ES-I3 (cell line): ENCODE data around the gene HSFX3.
"Not testable (repeated sequence)": the region's sequence is repeated elsewhere in the genome, so short reads cannot be mapped to it uniquely, and the experiment has no call there.

Experiments used
- H3K36me3 ChIP-seq: 2 replicates; pipeline ENCODE4 v1.6.1; 2013; ENCODE audit warnings: mild to moderate bottlenecking, low read length, control low read depth, moderate library complexity; ENCODE audit not compliant: insufficient read depth
- H3K4me1 ChIP-seq: 2 replicates; pipeline ENCODE4 v1.6.1; 2013; ENCODE audit warnings: mild to moderate bottlenecking, control low read depth, low read length; ENCODE audit not compliant: insufficient read depth
- H3K9ac ChIP-seq: 2 replicates; pipeline ENCODE4 v1.6.1; 2013; ENCODE audit warnings: low read depth, mild to moderate bottlenecking, low read length, moderate library complexity
- H3K9me3 ChIP-seq: 2 replicates; pipeline ENCODE4 v1.6.1; 2013; ENCODE audit warnings: mild to moderate bottlenecking, low read length, moderate library complexity; ENCODE audit not compliant: control insufficient read depth, insufficient read depth

The HSFX3 gene

DNA sequence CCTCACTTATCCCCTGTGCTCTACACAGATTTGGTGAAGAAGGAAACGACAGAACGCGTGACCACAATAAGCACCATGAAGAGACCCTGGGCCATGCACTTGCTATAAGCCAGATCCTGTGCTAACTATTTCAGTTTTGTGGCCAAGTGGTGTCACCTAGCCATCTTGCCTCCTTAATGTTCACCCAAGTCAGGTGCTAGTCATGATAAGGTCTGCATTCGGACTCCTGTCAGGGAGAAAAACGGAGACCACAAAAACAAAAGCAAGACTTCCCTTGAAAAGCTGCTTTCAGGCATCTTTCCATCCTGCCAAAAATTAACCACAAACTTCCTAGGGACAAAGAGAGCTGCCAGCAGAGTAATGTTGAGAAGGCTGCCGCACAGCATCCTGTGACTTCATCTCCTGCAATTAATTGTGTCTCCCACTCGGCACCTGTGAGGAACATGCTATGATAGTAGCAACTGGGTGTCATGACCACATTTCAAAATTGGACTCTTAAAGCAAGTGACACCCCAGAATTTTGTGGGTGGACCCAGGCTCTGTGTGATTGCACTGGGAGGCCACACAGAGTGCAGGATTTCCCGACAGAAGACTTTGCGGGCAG is 35.8 kb downstream of the HSFX3 start:
- H3K9me3 ChIP-seq = no peaks in the 10 kb centered on the region
- H3K9ac ChIP-seq = no peak overlapping the region
- H3K4me1 ChIP-seq = peaks cover 21% of the 10 kb centered on the region
- no peaks in the 10 kb centered on the region for H3K36me3 ChIP-seq

GRCh38 chrX:149512225-149512885 is 37.4 kb downstream of the HSFX3 start:
- Histone ChIP-seq H3K9ac (no peak overlapping the region), H3K4me1 (peaks cover 21% of the 10 kb centered on the region), H3K36me3 (no peaks in the 10 kb centered on the region), H3K9me3 (no peaks in the 10 kb centered on the region)

DNA sequence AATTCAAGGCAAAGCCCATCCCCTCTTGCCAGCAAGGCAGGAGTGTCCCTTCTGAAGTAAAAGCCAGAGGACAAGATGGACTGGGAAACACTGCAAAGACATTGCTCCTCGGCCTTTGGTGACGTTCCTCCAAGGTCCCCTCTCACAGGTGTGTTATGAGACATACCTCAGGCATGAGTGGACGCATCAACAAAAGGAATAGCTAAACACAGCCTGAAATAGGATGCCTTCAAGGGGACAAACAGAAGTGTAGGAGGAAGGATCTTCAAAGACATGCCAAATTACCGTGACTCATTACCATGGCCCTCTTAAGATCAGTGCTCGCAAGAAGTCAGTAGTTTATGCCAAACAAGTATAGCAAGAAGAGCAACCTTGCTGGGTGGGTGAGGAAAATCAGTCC is 38.6 kb downstream of the HSFX3 start:
- H3K4me1 ChIP-seq = peaks cover 25% of the 10 kb centered on the region
- no peaks in the 10 kb centered on the region for H3K36me3 ChIP-seq
- no peaks in the 10 kb centered on the region for H3K9me3 ChIP-seq
- H3K9ac ChIP-seq = no peak overlapping the region

DNA sequence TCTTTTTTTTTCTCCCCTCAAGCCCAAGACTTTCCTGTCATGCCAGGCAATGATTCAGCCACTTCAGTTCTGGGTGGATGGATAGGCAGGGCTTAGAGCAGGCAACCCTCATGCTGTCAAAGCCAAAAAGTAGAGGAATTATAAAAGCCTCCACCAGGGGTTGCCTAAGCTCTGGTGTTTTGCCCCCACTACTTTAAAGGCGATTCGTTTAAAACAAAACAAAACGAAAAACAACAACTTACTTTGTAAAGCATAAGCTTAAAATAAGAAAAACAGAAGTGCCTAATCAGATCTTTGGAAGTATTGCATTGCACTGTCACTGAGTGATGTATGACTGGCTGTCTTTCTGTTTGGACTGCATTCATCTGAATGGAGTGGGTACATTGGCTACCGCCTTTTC is 39.3 kb downstream of the HSFX3 start:
- Histone ChIP-seq H3K9me3 (no peaks in the 10 kb centered on the region), H3K4me1 (peaks cover 32% of the 10 kb centered on the region)

GRCh38 chrX:149508467-149508866 is 41.3 kb downstream of the HSFX3 start:
- Histone ChIP-seq H3K9me3 (no peaks in the 10 kb centered on the region), H3K36me3 (no peaks in the 10 kb centered on the region), H3K4me1 (peaks cover 35% of the 10 kb centered on the region), H3K9ac (no peak overlapping the region)

More for the DNA sequence above, 39.3 kb downstream of the HSFX3 start:
- Histone ChIP-seq H3K9ac (no peak overlapping the region), H3K36me3 (no peaks in the 10 kb centered on the region)

GRCh38 chrX:149506349-149506748 is 43.4 kb downstream of the HSFX3 start:
- Histone ChIP-seq H3K4me1 (peaks cover 27% of the 10 kb centered on the region), H3K9me3 (no peaks in the 10 kb centered on the region), H3K36me3 (no peaks in the 10 kb centered on the region), H3K9ac (no peak overlapping the region)

GRCh38 chrX:149505671-149506070 is 44.1 kb downstream of the HSFX3 start:
- Histone ChIP-seq H3K9me3 (no peaks in the 10 kb centered on the region), H3K4me1 (peaks cover 21% of the 10 kb centered on the region), H3K9ac (no peak overlapping the region; the same call in 1 of the 2 replicates), H3K36me3 (0 out of 2 replicates have a peak, but pooled peaks cover 2% of the 10 kb centered on the region)

- H3K9me3 ChIP-seq = no peaks in the 10 kb centered on the region
- H3K9ac ChIP-seq = peak within 1 kb of the TSS; percentile 75
- H3K36me3 ChIP-seq = peaks cover 2% of the 10 kb centered on the region; the same call in 1 of the 2 replicates
- H3K4me1 ChIP-seq = peaks cover 18% of the 10 kb centered on the region
Observed at GRCh38 chrX:149504915-149505651, 44.6 kb downstream of the HSFX3 start, which contains the start of gene IDS. IDS (minus strand) TSS chrX:149505306; CDS start chrX:149505137, 169 bp downstream.

DNA sequence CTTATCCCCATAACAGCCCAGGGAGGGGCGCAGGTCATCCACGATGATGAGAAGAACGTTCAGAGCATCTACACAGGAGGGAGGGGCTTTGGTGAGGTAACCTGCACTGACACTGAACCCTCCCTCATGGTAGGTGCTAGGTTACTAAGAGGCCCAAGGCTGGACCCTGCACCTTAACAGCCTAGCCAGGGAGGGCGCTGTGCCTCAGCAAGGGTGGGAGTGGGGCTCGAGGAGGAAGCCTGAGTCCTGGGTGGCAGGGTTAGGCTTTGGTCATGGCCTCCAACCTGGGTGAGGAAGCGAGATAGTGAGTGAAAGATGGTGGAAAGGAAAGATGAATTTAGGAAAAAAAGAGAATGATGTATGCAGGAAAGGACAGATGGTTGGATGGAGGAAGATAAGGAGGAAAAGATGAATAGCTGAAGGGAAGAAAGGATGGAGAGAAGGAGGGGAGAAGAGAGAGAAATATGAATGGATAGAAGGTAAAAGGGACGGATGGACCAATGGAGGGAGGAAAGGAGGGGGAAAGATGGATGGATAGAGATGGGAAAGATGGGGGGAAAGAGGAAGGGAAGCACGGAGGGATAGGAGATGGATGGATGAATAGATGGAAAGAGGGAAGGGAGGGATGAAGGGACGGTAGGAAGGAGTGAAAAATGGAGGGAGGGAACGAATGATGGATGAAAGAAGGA is 45.4 kb downstream of the HSFX3 start:
- H3K9ac ChIP-seq = peak overlapping the region; percentile 75
- H3K9me3 ChIP-seq = no peaks in the 10 kb centered on the region

GRCh38 chrX:149503446-149503845 is 46.3 kb downstream of the HSFX3 start:
- H3K36me3 ChIP-seq, H3K9ac ChIP-seq: not testable (repeated sequence)
- H3K4me1 ChIP-seq = peaks cover 14% of the 10 kb centered on the region; the same call in 1 of the 2 replicates

More for the DNA sequence above, 45.4 kb downstream of the HSFX3 start:
- H3K4me1 ChIP-seq = peaks cover 14% of the 10 kb centered on the region; the same call in 1 of the 2 replicates
- H3K36me3 ChIP-seq = peaks cover 2% of the 10 kb centered on the region; the same call in 1 of the 2 replicates

GRCh38 chrX:149502923-149503322 is 46.8 kb downstream of the HSFX3 start:
- H3K9ac ChIP-seq, H3K9me3 ChIP-seq, H3K36me3 ChIP-seq: not testable (repeated sequence)
- peaks cover 14% of the 10 kb centered on the region; the same call in 1 of the 2 replicates for H3K4me1 ChIP-seq

More at GRCh38 chrX:149503446-149503845, 46.3 kb downstream of the HSFX3 start:
- not testable (repeated sequence) for H3K9me3 ChIP-seq

GRCh38 chrX:149499766-149500165 is 50.0 kb downstream of the HSFX3 start:
- peaks cover 3% of the 10 kb centered on the region; the same call in 1 of the 2 replicates for H3K4me1 ChIP-seq
- H3K9ac ChIP-seq = no peak overlapping the region
- H3K36me3 ChIP-seq = peaks cover 22% of the 10 kb centered on the region
- H3K9me3 ChIP-seq = no peaks in the 10 kb centered on the region

DNA sequence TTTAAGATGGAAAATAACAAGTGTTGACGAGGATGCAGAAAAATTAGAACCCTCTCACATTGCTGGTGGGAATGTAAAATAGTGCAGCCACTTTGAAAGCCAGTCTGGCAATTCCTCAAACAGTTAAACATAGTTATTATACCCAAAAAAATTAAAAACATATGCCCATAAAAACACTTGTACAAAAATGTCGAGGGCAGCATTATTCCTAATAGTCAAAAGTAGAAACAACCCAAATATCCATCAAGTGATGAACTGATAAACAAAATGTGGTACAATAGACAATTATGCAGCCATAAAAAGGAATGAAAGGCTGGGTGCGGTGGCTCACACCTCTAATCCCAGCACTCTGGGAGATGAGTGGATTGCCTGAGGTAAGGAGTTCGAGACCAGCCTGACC is 51.0 kb downstream of the HSFX3 start:
- no peak overlapping the region for H3K9ac ChIP-seq
- no peaks in the 10 kb centered on the region for H3K9me3 ChIP-seq
- H3K36me3 ChIP-seq = peaks cover 22% of the 10 kb centered on the region
- no peaks in the 10 kb centered on the region for H3K4me1 ChIP-seq
